HG02973 (cell line): ENCODE data around the gene GOLIM4.

Experiments
- ATAC-seq: cut with Tn5 transposase; IDR thresholded peaks from one replicate; pipeline ENCODE4 v1.9.1; 2021; ENCODE audit warnings: moderate library complexity; ENCODE audit not compliant: unreplicated experiment

GOLIM4 gene

GRCh38 chr3:168001244-168001643, 94.5 kb downstream of the GOLIM4 start:
- no peak for ATAC-seq

- ATAC-seq = no peak
Measured at GRCh38 chr3:167998253-167998652, 97.5 kb downstream of the GOLIM4 start.

GRCh38 chr3:167996514-167996913, 99.2 kb downstream of the GOLIM4 start:
- ATAC-seq = no peak

- no peak for ATAC-seq
Measured at GRCh38 chr3:167992381-167992780, 103.3 kb downstream of the GOLIM4 start.

GRCh38 chr3:167991213-167991612, 104.5 kb downstream of the GOLIM4 start:
- ATAC-seq = no peak

- ATAC-seq = no peak
Measured at GRCh38 chr3:167989999-167990398, 105.7 kb downstream of the GOLIM4 start.

GRCh38 chr3:167989066-167989465, 106.7 kb downstream of the GOLIM4 start:
- ATAC-seq = no peak

- ATAC-seq = no peak
Measured at GRCh38 chr3:167983583-167983982, 112.1 kb downstream of the GOLIM4 start.

- no peak for ATAC-seq
Measured at GRCh38 chr3:167978486-167978885, 117.2 kb downstream of the GOLIM4 start.

- ATAC-seq = no peak
Measured at GRCh38 chr3:167978071-167978470, 117.7 kb downstream of the GOLIM4 start.

GRCh38 chr3:167976516-167977361, 119.0 kb downstream of the GOLIM4 start:
- ATAC-seq = no peak

GRCh38 chr3:167973901-167974300, 121.8 kb downstream of the GOLIM4 start:
- no peak for ATAC-seq

GRCh38 chr3:167973046-167973445, 122.7 kb downstream of the GOLIM4 start:
- no peak for ATAC-seq

GRCh38 chr3:167972502-167972901, 123.2 kb downstream of the GOLIM4 start:
- ATAC-seq = no peak

- ATAC-seq = no peak
Measured at GRCh38 chr3:167969548-167969947, 126.2 kb downstream of the GOLIM4 start.

GRCh38 chr3:167967257-167968036, 128.3 kb downstream of the GOLIM4 start:
- ATAC-seq = no peak
